Testis (tissue), 3 donors: ENCODE data around the gene TFAP2C. TPM values are rescaled to one million over a fixed set of nuclear protein-coding genes. Genes with fewer than 3 reads are reported as not detected.
"Not testable (repeated sequence)": the region's sequence is repeated elsewhere in the genome, so short reads cannot be mapped to it uniquely, and the experiment has no call there.

Experiments used
- DNase-seq: peaks from one replicate; pipeline ENCODE4 v3.0.0-alpha.2; 2019
- H3K27ac ChIP-seq, 2 donors: fragments of 200-600 bp; sonication (generic); one replicate each; pipeline ENCODE4 v1.5.1; 2019
- H3K27me3 ChIP-seq: fragments of 200-600 bp; sonication (generic); one replicate; pipeline ENCODE4 v1.5.1; 2019
- H3K36me3 ChIP-seq: fragments of 200-600 bp; sonication (generic); one replicate; pipeline ENCODE4 v1.5.1; 2017; ENCODE audit warnings: low read depth; ENCODE audit errors: missing control alignments
- H3K4me1 ChIP-seq: fragments of 200-600 bp; sonication (generic); one replicate; pipeline ENCODE4 v1.5.1; 2019
- H3K4me3 ChIP-seq, 2 donors: fragments of 200-600 bp; sonication (generic); one replicate each; pipeline ENCODE4 v1.5.1; 2017 to 2019
- H3K9me3 ChIP-seq: fragments of 200-600 bp; sonication (generic); one replicate; pipeline ENCODE4 v1.5.1; 2017
- POLR2A ChIP-seq: fragments of 450-650 bp; IDR thresholded peaks from one replicate; pipeline ENCODE4 v1.6.1; 2017; ENCODE audit warnings: antibody characterized with exemption, mild to moderate bottlenecking, moderate library complexity
- WGBS, 2 donors: methylation state at CpG; one replicate each; pipeline ENCODE4 v1.1.5; 2018; 5-methylcytosine and 5-hydroxymethylcytosine counted together
- intact Hi-C: fragments of 100-400 bp; cut with DNase I; formaldehyde crosslinking; loops from one replicate; pipeline ENCODE4 v1.15.1; 2023; ENCODE audit warnings: low total_unique reads
- polyA plus RNA-seq: library from polyadenylated mRNA; stranded (reverse); fragments of 350-450 nt; fragmentation: Illumina TruSeq; extraction: RNeasy Lipid Tissue Mini Kit (QIAGEN cat#74804); gene quantifications from one replicate; pipeline ENCODE4 v1.2.3, GENCODE V29; 2014; ENCODE audit warnings: low read depth, low replicate concordance; ENCODE audit not compliant: insufficient read depth
- total RNA-seq, 2 donors: library from RNA; depleted of rRNA; stranded (reverse); fragments of >200 nt; gene quantifications; one replicate each; pipeline ENCODE4 v1.2.3, GENCODE V29; 2016
- TF ChIP-seq, protein P1 (sequence below), 3 experiments: fragments of 450-650 bp in 2 of 3; fragments of 200-600 bp in 1 of 3; sonication (generic) in 1 of 3; IDR thresholded peaks; one replicate each; pipeline ENCODE4 v1.5.1; 2016 to 2019; ENCODE audit warnings: antibody characterized with exemption in 3 of 3, mild to moderate bottlenecking in 2 of 3, moderate library complexity in 1 of 3

TFAP2C gene
- total and polyA plus RNA-seq, 3 donors from 2014 or later: 1.3 to 1.9 (median 1.4) TPM

DNA sequence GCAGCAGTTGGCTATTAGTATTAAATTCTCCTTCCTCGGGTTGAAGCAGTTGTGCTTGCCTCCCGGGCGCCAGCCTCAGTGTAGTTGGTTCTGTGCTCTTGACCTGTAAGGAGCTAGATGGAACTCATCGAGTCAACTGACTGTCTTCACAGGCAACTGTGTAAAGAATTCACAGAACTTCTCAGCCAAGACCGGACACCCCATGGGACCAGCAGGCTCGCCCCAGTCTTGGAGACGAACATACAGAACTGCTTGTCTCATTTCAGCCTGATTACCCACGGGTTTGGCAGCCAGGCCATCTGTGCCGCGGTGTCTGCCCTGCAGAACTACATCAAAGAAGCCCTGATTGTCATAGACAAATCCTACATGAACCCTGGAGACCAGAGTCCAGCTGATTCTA lies 8.5 kb downstream of the TFAP2C start:
- Histone ChIP-seq H3K4me3 (no peak overlapping the region), H3K27ac (no peak overlapping the region), H3K36me3 (no peaks in the 10 kb centered on the region), H3K9me3 (no peaks in the 10 kb centered on the region), H3K27me3 (no peaks in the 10 kb centered on the region), H3K4me1 (no peaks in the 10 kb centered on the region)
- intact Hi-C loops: no loop called here
- WGBS, 2 donors: 81 to 84% methylated on average over 10 of the region's 10 CpGs
- no peak for DNase-seq
- TF ChIP-seq, protein P1, sequence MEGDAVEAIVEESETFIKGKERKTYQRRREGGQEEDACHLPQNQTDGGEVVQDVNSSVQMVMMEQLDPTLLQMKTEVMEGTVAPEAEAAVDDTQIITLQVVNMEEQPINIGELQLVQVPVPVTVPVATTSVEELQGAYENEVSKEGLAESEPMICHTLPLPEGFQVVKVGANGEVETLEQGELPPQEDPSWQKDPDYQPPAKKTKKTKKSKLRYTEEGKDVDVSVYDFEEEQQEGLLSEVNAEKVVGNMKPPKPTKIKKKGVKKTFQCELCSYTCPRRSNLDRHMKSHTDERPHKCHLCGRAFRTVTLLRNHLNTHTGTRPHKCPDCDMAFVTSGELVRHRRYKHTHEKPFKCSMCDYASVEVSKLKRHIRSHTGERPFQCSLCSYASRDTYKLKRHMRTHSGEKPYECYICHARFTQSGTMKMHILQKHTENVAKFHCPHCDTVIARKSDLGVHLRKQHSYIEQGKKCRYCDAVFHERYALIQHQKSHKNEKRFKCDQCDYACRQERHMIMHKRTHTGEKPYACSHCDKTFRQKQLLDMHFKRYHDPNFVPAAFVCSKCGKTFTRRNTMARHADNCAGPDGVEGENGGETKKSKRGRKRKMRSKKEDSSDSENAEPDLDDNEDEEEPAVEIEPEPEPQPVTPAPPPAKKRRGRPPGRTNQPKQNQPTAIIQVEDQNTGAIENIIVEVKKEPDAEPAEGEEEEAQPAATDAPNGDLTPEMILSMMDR (IDR thresholded peaks at IDR 0.05): no peak

- no peaks in the 10 kb centered on the region for H3K27me3 ChIP-seq
These were observed 17.5 kb downstream of the TFAP2C start for GRCh38 chr20:56646599-56646998.

GRCh38 chr20:56653211-56653610 lies 24.1 kb downstream of the TFAP2C start:
- intact Hi-C loops: no loop called here
- 95 to 97% methylated on average over 4 of the region's 4 CpGs for WGBS, 2 donors
- H3K4me1 ChIP-seq: no peaks in the 10 kb centered on the region
- H3K4me3 ChIP-seq: no peak overlapping the region
- DNase-seq: no peak
- no peaks in the 10 kb centered on the region for H3K27me3 ChIP-seq
- H3K9me3 ChIP-seq: no peaks in the 10 kb centered on the region
- H3K27ac ChIP-seq: no peak overlapping the region
- TF ChIP-seq, protein P1 (IDR thresholded peaks at IDR 0.05): no peak
- no peak for TF ChIP-seq POLR2A
- no peaks in the 10 kb centered on the region for H3K36me3 ChIP-seq

More at GRCh38 chr20:56646599-56646998, 17.5 kb downstream of the TFAP2C start:
- Histone ChIP-seq H3K9me3 (no peaks in the 10 kb centered on the region), H3K4me1 (no peaks in the 10 kb centered on the region), H3K36me3 (no peaks in the 10 kb centered on the region), H3K27ac (no peak overlapping the region), H3K4me3 (no peak overlapping the region)
- WGBS, 2 donors: 86 to 95% methylated on average over 4 of the region's 4 CpGs
- TF ChIP-seq POLR2A: no peak
- TF ChIP-seq, protein P1 (IDR thresholded peaks at IDR 0.05): no peak
- no peak for DNase-seq
- intact Hi-C loops: no loop called here

DNA sequence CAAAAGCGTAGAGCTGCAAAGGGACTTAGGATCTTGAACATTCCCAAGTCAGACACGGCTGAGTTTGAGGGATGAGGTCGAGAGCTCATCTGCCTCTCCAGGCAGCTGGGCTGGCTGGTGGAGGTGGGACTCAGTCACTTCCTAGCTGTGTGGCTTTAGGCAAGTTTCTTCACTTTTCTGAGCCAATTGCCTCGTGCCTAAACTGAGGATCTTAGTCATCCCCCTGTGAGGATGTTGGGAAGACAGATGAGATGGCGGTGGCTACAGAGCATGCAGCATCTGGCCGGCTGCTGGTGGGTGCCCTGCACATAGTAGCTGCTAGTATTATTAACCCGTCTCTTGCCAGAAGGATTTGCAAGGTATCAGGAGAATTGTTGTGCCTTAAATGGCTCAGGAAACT lies 27.5 kb downstream of the TFAP2C start:
- no peak overlapping the region for H3K27ac ChIP-seq
- TF ChIP-seq, protein P1 (IDR thresholded peaks at IDR 0.05): no peak
- no peak for TF ChIP-seq POLR2A
- no peaks in the 10 kb centered on the region for H3K4me1 ChIP-seq
- intact Hi-C loops: no loop called here
- no peaks in the 10 kb centered on the region for H3K27me3 ChIP-seq
- WGBS, 2 donors: 53 to 66% methylated on average over 7 of the region's 7 CpGs
- no peak for DNase-seq
- H3K9me3 ChIP-seq: no peaks in the 10 kb centered on the region
- no peak overlapping the region for H3K4me3 ChIP-seq
- H3K36me3 ChIP-seq: no peaks in the 10 kb centered on the region

DNA sequence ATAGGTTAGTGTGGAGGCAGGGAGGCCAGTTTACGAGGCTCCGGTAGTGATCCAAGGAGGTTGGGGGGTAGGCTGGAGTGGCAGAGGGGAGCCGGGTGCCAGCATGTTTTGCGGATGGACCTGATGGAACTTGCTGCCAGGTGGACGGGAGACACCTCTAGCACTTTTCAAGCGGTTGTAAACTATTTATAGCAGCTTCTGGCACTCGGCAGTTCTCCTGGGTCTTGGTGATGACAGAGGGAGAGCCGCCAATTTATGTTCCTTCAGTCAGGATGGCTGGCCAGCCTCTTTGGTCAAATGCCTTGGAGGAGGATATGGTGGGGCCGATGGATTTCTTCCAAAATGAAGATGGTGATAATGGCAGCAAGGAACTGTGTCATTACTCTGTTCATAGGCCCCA lies 28.8 kb downstream of the TFAP2C start:
- no peaks in the 10 kb centered on the region for H3K36me3 ChIP-seq
- H3K4me3 ChIP-seq: no peak overlapping the region
- H3K27me3 ChIP-seq: no peaks in the 10 kb centered on the region
- no peaks in the 10 kb centered on the region for H3K4me1 ChIP-seq
- TF ChIP-seq, protein P1 (IDR thresholded peaks at IDR 0.05): no peak
- no peak for TF ChIP-seq POLR2A
- WGBS, 2 donors: 54 to 64% methylated on average over 9 of the region's 9 CpGs
- DNase-seq: no peak
- H3K27ac ChIP-seq: no peak overlapping the region
- intact Hi-C loops: no loop called here
- H3K9me3 ChIP-seq: no peaks in the 10 kb centered on the region

DNA sequence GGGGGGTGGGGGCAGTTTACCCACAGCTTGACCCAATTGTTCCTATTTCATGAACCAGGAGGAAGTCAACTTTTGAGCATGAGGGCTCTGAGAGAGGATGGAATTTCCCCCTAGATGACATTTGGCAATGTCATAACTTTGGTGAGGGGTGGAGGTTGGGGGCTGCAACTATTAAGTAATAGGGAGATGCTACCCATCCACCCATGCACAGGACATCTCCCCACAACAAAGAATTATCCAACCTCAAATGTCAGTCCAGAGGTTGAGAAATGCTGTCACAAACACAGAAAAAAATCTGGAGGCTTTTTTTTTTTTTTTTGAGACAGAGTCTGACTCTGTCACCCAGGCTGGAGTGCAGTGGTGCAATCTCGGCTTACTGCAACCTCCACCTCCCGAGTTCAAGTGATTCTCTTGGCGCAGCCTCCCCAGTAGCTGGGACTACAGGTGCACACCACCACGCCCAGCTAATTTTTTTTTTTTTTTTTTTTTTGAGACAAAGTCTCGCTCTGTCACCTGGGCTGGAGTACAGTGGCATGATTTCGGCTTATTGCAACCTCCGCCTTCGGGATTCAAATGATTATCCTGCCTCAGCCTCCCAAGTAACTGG lies 29.3 kb downstream of the TFAP2C start:
- H3K4me1 ChIP-seq, intact Hi-C loops, H3K27ac ChIP-seq, H3K36me3 ChIP-seq, DNase-seq, H3K27me3 ChIP-seq, H3K4me3 ChIP-seq, H3K9me3 ChIP-seq: not testable (repeated sequence)
- 88 to 96% methylated on average over 8 of the region's 8 CpGs for WGBS, 2 donors
